Fibroblast of the aortic adventitia (primary cell): ENCODE results near the gene CLDN5. TPM values are rescaled to one million over a fixed set of nuclear protein-coding genes. Genes with fewer than 3 reads are reported as not detected.

Experiments used
- DNase-seq: peaks from one replicate; pipeline ENCODE4 v3.0.0-alpha.2; 2010; ENCODE audit warnings: low read depth
- H3K4me3 ChIP-seq: 2 replicates; pipeline ENCODE4 v1.5.1; 2011; ENCODE audit warnings: low read depth, mild to moderate bottlenecking, control low read depth, low read length, moderate library complexity
- total RNA-seq: library from RNA; depleted of rRNA; stranded (reverse); fragments of >200 nt; gene quantifications from 2 replicates; pipeline ENCODE4 v1.2.3, GENCODE V29; 2012; ENCODE audit warnings: low replicate concordance
- TF ChIP-seq, protein P1 (sequence below): IDR thresholded peaks from 2 replicates; pipeline ENCODE4 v1.5.1; 2011; ENCODE audit warnings: mild to moderate bottlenecking, low read length, control low read depth, inconsistent platforms; ENCODE audit not compliant: insufficient read depth

CLDN5 gene
- total RNA-seq, 1 donor, result 0.27 TPM

DNA sequence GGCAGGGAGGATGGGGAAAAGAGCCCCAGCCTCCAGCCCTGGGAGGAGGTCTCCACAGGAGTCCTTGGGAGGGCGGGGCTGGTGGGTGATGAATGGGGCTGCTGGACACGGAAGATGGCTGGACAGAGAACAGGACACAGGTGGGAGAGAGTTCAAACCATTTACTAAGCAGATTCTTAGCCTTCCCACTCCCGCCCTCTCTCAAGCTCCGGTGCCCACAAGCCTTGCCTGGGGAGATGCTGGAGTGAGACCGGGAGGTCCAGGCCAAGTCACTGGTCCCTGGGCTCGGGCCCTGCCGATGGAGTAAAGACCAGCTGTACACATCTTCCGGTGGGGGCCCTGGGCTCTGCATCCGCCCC is 1.4 kb downstream of the CLDN5 start:
- TF ChIP-seq, protein P1, sequence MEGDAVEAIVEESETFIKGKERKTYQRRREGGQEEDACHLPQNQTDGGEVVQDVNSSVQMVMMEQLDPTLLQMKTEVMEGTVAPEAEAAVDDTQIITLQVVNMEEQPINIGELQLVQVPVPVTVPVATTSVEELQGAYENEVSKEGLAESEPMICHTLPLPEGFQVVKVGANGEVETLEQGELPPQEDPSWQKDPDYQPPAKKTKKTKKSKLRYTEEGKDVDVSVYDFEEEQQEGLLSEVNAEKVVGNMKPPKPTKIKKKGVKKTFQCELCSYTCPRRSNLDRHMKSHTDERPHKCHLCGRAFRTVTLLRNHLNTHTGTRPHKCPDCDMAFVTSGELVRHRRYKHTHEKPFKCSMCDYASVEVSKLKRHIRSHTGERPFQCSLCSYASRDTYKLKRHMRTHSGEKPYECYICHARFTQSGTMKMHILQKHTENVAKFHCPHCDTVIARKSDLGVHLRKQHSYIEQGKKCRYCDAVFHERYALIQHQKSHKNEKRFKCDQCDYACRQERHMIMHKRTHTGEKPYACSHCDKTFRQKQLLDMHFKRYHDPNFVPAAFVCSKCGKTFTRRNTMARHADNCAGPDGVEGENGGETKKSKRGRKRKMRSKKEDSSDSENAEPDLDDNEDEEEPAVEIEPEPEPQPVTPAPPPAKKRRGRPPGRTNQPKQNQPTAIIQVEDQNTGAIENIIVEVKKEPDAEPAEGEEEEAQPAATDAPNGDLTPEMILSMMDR, result no peak
- no peak for DNase-seq
- no peak overlapping the region for H3K4me3 ChIP-seq

DNA sequence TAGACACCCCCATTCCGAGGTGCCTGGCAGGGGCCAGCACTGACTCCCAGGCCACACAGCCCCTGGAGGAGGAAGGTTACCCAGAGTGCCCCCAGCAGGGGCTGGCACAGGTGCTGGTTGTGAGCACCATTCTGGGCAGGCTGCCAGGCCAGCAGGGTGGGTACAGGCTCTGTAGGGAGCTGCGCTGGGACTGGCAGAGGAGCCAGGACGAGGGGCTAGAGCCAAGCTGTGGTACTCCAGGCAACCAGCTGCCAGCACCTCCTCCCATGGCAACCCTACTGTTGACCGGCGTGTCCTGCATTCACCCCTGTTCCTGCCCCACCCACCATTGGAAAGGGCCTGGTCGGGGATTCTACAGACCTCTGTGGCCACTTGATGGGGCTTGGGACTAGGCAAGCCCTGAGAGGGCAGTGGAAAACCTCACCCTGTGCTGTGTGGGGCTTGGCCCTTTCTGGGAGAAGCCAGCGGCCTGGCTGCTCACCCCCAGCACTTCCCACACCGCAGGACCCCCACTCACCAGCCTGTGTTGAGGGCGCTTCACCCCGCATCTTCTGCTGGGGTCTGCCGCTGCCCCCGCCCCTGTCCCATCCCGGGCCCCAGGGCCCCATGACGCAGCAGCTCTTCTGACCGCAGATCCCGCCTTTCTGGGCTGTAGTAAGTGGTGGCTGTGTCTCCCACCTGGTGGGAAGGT is 1.9 kb downstream of the CLDN5 start:
- DNase-seq, result no peak
- TF ChIP-seq, protein P1, result no peak
- no peak overlapping the region for H3K4me3 ChIP-seq

DNA sequence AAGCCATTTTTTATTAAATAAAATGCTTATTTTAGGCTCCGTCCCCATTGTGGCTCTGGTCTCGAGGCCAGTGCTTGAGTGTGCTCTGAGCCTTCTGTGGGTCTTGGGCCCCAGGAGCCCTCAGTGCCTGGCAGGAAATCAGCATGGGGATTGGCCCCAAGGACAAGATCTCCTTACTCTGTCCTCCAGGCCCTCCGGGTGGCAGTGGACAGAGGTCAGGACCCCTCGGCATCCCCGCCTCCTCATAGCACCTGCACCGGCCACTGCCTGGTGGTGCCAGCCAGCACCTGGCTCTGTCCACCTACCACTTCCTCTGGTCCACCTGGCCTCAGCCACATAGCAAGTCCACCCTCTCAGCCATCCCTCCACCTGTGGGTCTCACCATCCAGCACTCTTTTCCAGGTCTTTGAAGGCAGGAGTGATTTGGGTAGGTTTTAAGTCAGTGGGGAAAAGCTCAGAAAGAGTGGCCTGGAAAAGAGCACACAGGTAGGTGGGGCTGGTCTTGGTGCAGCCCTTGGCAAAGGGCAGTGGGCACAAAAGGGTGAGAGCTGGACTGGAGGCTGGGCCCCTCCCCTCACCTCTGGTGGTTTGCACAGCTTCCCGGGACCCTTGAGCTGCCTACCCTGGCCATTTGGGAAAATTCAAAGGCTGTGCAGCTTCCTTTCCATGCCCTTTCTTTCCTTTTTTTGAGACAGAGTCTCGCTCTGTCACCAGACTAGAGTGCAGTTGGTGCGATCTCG is 3.5 kb downstream of the CLDN5 start:
- TF ChIP-seq, protein P1, result no peak
- H3K4me3 ChIP-seq, result no peak overlapping the region
- DNase-seq, result no peak

DNA sequence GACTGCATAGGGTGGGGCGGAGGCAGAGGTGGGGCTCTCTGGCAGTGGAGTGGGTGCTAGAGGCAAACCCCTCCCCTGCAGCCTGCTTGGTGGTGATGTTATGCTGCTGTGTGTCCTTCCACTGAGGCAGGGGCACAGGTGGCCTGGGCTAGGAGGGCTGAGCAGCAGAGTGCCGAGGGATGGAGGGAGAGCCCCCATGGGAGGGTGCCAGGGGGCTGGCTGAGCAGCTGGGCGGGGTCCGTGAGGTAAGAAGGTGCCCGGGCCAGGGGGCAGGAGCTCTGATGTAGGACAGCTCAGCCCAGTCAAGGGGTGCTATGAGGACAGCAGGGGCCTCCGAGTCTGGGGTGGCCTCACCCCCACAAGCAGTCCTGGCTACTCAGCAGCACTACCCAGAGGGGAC is 4.2 kb downstream of the CLDN5 start:
- no peak for DNase-seq
- TF ChIP-seq, protein P1, result no peak

DNA sequence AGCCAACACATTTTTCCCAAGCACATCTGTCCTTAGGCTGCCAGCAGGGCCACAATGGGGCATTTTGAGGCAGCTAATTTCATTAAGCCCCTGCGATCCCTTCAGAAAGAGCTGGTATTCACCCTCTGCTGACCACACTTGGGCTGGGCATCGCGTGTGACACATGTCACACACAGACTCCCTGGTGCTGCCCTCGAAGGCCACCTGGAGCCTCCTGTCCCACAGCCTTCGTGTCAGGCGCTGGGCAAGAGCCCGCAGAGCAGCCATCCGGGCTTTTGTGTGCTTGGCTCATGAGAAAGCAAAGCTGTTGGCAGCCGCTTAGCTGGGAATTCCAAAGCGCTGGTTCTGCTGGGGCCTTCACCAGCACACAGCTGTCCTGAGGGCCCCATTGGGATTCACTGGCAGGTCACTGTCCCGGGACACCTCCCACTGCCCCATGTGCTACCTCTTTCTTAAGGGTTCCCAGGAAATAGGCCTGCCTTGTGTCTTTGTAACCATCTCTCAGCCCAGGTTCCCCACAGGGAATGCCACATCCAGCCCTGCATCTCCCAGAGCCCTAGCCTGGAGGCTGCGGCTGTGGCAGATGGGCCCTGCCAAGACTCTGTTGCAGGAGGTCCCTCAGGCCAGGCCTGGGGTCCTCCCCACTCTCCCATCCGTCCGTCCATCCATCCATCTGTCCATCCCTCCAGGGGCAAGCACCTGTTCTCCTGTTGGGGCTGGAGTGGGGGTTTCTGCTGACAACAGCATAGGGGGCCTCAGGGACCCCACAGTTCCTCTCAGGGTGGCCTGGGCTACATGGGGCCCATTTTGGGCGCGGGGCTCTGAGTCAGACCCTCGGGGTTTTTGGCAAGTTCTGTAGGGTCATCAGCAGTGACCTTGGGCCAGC is 4.9 kb downstream of the CLDN5 start:
- DNase-seq, result no peak
- no peak overlapping the region for H3K4me3 ChIP-seq
- TF ChIP-seq, protein P1, result no peak

More for the DNA sequence above, 4.2 kb downstream of the CLDN5 start:
- H3K4me3 ChIP-seq, result no peak overlapping the region

DNA sequence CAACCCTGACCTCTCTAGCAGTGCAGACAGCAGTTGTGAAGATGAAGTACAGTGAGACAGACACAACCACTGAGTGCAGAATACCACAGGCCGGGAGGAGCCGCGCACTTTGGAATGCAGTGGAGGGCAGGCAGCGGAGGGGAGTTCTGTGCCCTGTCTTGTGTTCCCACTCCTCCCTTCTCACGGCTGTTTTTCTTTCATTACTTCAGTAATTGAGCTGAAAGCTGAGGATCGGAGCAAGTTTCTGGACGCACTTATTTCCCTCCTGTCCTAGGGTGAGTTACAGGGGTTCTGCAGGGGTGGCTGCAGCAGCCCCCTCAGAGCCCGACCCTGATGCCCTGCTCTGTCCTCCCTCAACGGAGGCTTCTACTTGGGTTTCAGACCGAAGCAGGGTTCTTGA is 5.6 kb downstream of the CLDN5 start:
- TF ChIP-seq, protein P1, result no peak
- no peak overlapping the region for H3K4me3 ChIP-seq
- DNase-seq, result no peak
